NCI-H1092 treated with DMSO at 0.1 percent for 48 hours (cell line): ENCODE data around the gene NETO1.

Source experiments
- DNase-seq: peaks from one replicate; lab custom pipeline; 2025; lab: John Stamatoyannopoulos, UW

The NETO1 gene

GRCh38 chr18:72867746-72868584, at the start of gene NETO1:
TSS of gene NETO1 (minus strand) at chr18:72867987. CDS start at chr18:72867291, 696 bp downstream.
- peak; percentile 34 for DNase-seq

- DNase-seq, result no peak
Observed at GRCh38 chr18:72910045-72910444, 42.3 kb upstream of the NETO1 start.

- no peak for DNase-seq
Observed at GRCh38 chr18:72908181-72908580, 40.4 kb upstream of the NETO1 start.

- DNase-seq, result no peak
Observed at GRCh38 chr18:72903033-72903432, 35.2 kb upstream of the NETO1 start.

GRCh38 chr18:72899338-72899737, 31.6 kb upstream of the NETO1 start:
- DNase-seq, result no peak

GRCh38 chr18:72898870-72899269, 31.1 kb upstream of the NETO1 start:
- no peak for DNase-seq

GRCh38 chr18:72895548-72895947, 27.8 kb upstream of the NETO1 start:
- DNase-seq, result no peak

- no peak for DNase-seq
Observed at GRCh38 chr18:72878561-72878960, 10.8 kb upstream of the NETO1 start.

GRCh38 chr18:72878143-72878542, 10.4 kb upstream of the NETO1 start:
- no peak for DNase-seq

- DNase-seq, result no peak
Observed at GRCh38 chr18:72871091-72871490, 3.3 kb upstream of the NETO1 start.

- DNase-seq, result no peak
Observed at GRCh38 chr18:72869226-72870185, 1.7 kb upstream of the NETO1 start.

- no peak for DNase-seq
Observed at GRCh38 chr18:72868585-72869225, 918 bp upstream of the NETO1 start.

GRCh38 chr18:72866901-72867745, 664 bp downstream of the NETO1 start:
- DNase-seq, result peak; percentile 58

- DNase-seq, result no peak
Observed at GRCh38 chr18:72866442-72866900, 1.3 kb downstream of the NETO1 start.

- no peak for DNase-seq
Observed at GRCh38 chr18:72863754-72864153, 4.0 kb downstream of the NETO1 start.

GRCh38 chr18:72859088-72859487, 8.7 kb downstream of the NETO1 start:
- DNase-seq, result no peak

GRCh38 chr18:72849671-72850070, 18.1 kb downstream of the NETO1 start:
- no peak for DNase-seq

GRCh38 chr18:72848503-72849237, 19.1 kb downstream of the NETO1 start:
- DNase-seq, result no peak

- DNase-seq, result no peak
Observed at GRCh38 chr18:72847771-72848170, 20.0 kb downstream of the NETO1 start.

- DNase-seq, result no peak
Observed at GRCh38 chr18:72846736-72847533, 20.9 kb downstream of the NETO1 start.
